ENCODE results near the gene PDIK1L.

Gene PDIK1L

GRCh38 chr1:26112407-26112775, 767 bp downstream of the PDIK1L start:
- ChIA-PET POLR2A (interaction anchor here (0.5 to 1.8 kb wide), 4 partner anchors 11 to 571 kb away, joined by 4 to 7 read pairs (median 5); partner anchors contain the start of gene SH3BGRL3), CTCF (interaction anchor here (0.7 to 2.5 kb wide), 5 partner anchors 11 to 80 kb away, joined by 3 to 18 read pairs (median 4); no protein-coding TSS in a partner anchor)
- Histone ChIP-seq H3K4me3 (ENCODE audit: low read depth, low read length) (peak overlapping the region; percentile 92), H3K4me1 (ENCODE audit: control insufficient read depth, insufficient read depth, low read length) (no peaks in the 10 kb centered on the region), H3K36me3 (ENCODE audit: control insufficient read depth in 2 of 2, insufficient read depth in 1 of 2, low read length in 2 of 2) (peaks cover 5 to 31% of the 10 kb centered on the region in 2 experiments; a peak in 2 of 3 replicates), H3K9me3 (ENCODE audit: control insufficient read depth, insufficient read depth, low read depth, low read length) (no peaks in the 10 kb centered on the region), H3K27ac (ENCODE audit: extremely low read depth, low read depth, low read length) (peak overlapping the region; percentile 87; the same call in 1 of the 2 replicates)
- TF ChIP-seq ZNF76 (tag by site-specific recombination; IDR thresholded peaks at IDR 0.05; ENCODE audit: borderline replicate concordance, low read depth) (0 out of 2 replicates have a peak, but pooled peaks have one; percentile 32), ZNF341 (tag by site-specific recombination; IDR thresholded peaks at IDR 0.05; ENCODE audit: low read depth) (no peak; the same call in 1 of the 2 replicates), ZBTB17 (tag by site-specific recombination; IDR thresholded peaks at IDR 0.05) (0 out of 2 replicates have a peak, but pooled peaks have one; percentile 85), GLI4 (tag by site-specific recombination; IDR thresholded peaks at IDR 0.05) (no peak), PRDM10 (tag by site-specific recombination; IDR thresholded peaks at IDR 0.05) (0 out of 2 replicates have a peak, but pooled peaks have one; percentile 0), SP7 (tag by site-specific recombination; IDR thresholded peaks at IDR 0.05) (no peak), ZNF335 (tag by site-specific recombination; conservative IDR thresholded peaks at IDR 0.05) (peak; percentile 85; the same call in 1 of the 2 replicates)

- H3K36me3 ChIP-seq (ENCODE audit: control insufficient read depth in 2 of 2, insufficient read depth in 1 of 2, low read length in 2 of 2) = peaks cover 15 to 49% of the 10 kb centered on the region in 2 experiments; a peak in 2 of 3 replicates
- H3K9me3 ChIP-seq (ENCODE audit: control insufficient read depth, insufficient read depth, low read depth, low read length) = no peaks in the 10 kb centered on the region
- no peak overlapping the region for H3K27ac ChIP-seq (ENCODE audit: extremely low read depth, low read depth, low read length)
- ChIA-PET CTCF (interaction anchor here (0.7 to 2.5 kb wide), 6 partner anchors 9 to 207 kb away, joined by 3 to 18 read pairs (median 4); partner anchors contain the start of gene ZNF593), POLR2A (interaction anchor here (0.9 to 1.0 kb wide), 2 partner anchors 9 kb away, joined by 3 read pairs; no protein-coding TSS in a partner anchor)
- H3K4me3 ChIP-seq (ENCODE audit: low read depth, low read length) = no peak overlapping the region
- peak; percentile 44 for TF ChIP-seq SCRT2 (tag by site-specific recombination; IDR thresholded peaks at IDR 0.05)
- TF ChIP-seq PRDM10 (tag by site-specific recombination; IDR thresholded peaks at IDR 0.05) = peak; percentile 52; the same call in 1 of the 2 replicates
- TF ChIP-seq ZBTB7A (tag by site-specific recombination; IDR thresholded peaks at IDR 0.05; ENCODE audit: low read depth) = no peak
- H3K4me1 ChIP-seq (ENCODE audit: control insufficient read depth, insufficient read depth, low read length) = no peaks in the 10 kb centered on the region
These were observed 2.7 kb downstream of the PDIK1L start for GRCh38 chr1:26114165-26114927.

DNA sequence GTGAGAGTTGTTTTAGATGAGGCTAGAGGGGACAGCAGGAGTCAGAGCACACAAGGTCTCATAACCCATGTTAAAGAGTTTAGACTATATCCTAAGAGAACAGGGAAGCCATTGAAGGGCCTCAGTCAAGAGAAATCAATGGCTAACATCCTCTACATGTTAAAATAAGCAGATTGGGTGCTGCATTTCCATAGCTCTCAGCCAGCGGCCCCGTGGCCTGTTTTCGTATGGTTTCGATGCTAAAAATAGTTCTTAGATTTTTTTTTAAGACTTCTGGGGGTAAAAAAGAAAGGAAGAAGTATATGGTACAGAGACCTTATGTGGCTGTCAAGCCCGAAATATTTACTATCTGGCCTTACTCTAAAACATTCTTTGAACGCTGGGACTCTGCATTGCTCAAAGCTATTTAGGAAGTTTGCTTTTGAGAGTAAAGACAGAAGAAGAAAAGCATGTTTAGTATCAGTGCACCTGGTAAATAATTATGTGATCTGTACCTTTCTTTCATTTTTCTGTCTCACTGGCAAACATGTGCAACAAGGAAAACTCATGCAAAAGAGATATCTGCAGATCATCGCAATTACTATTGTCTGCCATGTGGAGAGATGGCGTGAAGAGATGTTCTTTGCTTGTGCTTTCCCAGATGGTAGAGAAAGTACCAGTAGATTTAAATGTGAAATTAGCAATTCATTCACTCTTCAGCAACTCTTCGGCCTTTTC, 8.4 kb downstream of the PDIK1L start:
- no peak overlapping the region for H3K27ac ChIP-seq (ENCODE audit: extremely low read depth, low read depth, low read length)
- ChIA-PET CTCF (interaction anchor here (1.5 kb wide), 1 partner anchor 25 kb away, joined by 10 read pairs; no protein-coding TSS in a partner anchor), POLR2A (no interaction called here)
- H3K36me3 ChIP-seq (ENCODE audit: control insufficient read depth in 2 of 2, insufficient read depth in 1 of 2, low read length in 2 of 2) = peaks cover 15 to 45% of the 10 kb centered on the region in 2 experiments; a peak in 2 of 3 replicates
- no peaks in the 10 kb centered on the region for H3K9me3 ChIP-seq (ENCODE audit: control insufficient read depth, insufficient read depth, low read depth, low read length)
- peaks cover 6% of the 10 kb centered on the region; the same call in 1 of the 2 replicates for H3K4me1 ChIP-seq (ENCODE audit: control insufficient read depth, insufficient read depth, low read length)
- TF ChIP-seq ZNF585B (tag by site-specific recombination; IDR thresholded peaks at IDR 0.05) (no peak), ZNF426 (tag by site-specific recombination; IDR thresholded peaks at IDR 0.05) (no peak), ZNF211 (tag by site-specific recombination; IDR thresholded peaks at IDR 0.05; ENCODE audit: low read depth) (no peak), ZFP3 (tag by site-specific recombination; IDR thresholded peaks at IDR 0.05; ENCODE audit: low read depth) (no peak), GFI1B (tag by site-specific recombination; IDR thresholded peaks at IDR 0.05) (no peak), MZF1 (tag by site-specific recombination; IDR thresholded peaks at IDR 0.05; ENCODE audit: borderline replicate concordance) (no peak)
- TF ChIP-seq, protein P1, sequence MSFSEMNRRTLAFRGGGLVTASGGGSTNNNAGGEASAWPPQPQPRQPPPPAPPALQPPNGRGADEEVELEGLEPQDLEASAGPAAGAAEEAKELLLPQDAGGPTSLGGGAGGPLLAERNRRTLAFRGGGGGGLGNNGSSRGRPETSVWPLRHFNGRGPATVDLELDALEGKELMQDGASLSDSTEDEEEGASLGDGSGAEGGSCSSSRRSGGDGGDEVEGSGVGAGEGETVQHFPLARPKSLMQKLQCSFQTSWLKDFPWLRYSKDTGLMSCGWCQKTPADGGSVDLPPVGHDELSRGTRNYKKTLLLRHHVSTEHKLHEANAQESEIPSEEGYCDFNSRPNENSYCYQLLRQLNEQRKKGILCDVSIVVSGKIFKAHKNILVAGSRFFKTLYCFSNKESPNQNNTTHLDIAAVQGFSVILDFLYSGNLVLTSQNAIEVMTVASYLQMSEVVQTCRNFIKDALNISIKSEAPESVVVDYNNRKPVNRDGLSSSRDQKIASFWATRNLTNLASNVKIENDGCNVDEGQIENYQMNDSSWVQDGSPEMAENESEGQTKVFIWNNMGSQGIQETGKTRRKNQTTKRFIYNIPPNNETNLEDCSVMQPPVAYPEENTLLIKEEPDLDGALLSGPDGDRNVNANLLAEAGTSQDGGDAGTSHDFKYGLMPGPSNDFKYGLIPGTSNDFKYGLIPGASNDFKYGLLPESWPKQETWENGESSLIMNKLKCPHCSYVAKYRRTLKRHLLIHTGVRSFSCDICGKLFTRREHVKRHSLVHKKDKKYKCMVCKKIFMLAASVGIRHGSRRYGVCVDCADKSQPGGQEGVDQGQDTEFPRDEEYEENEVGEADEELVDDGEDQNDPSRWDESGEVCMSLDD (tag by site-specific recombination; IDR thresholded peaks at IDR 0.05) = no peak
- H3K4me3 ChIP-seq (ENCODE audit: low read depth, low read length) = no peak overlapping the region

Data from HEK293 (cell line).